ENCODE measurements around the gene RORB. TPM values are rescaled to one million over a fixed set of nuclear protein-coding genes. Genes with fewer than 3 reads are reported as not detected.
"Not testable (repeated sequence)": the region's sequence is repeated elsewhere in the genome, so short reads cannot be mapped to it uniquely, and the experiment has no call there.

RORB gene
- total RNA-seq, 1 donor: under 0.01 TPM

GRCh38 chr9:74512416-74512815, 15.3 kb downstream of the RORB start:
- DNase-seq (ENCODE audit: low read depth in 2 of 3, low spot score in 2 of 3): no peak

GRCh38 chr9:74513221-74513620, 16.1 kb downstream of the RORB start:
- DNase-seq (ENCODE audit: low read depth in 2 of 3, low spot score in 2 of 3): no peak

- no peak for DNase-seq (ENCODE audit: low read depth in 2 of 3, low spot score in 2 of 3)
Observed at GRCh38 chr9:74517188-74517587, 20.1 kb downstream of the RORB start.

DNA sequence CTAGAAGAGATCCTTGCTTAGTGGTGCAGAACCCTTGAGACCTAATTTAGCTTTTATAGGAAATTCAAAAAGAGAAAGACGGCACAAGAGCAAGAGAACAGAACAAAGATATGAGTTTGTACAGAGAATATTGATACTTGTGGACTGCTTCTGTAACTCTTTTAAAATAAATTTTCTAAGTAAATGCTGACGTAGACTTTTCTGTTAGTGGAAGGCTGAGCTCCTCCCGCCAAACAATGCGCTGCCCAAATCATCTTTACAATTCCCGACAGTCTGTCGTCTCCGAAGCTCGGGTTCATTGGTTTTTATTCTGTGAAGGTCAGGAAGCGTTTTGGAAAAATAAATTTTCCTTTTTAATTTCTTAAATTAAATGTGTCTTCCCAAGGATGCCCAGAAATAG, 22.3 kb downstream of the RORB start:
- DNase-seq (ENCODE audit: low read depth in 2 of 3, low spot score in 2 of 3): no peak

GRCh38 chr9:74521009-74521408, 23.9 kb downstream of the RORB start:
- DNase-seq (ENCODE audit: low read depth in 2 of 3, low spot score in 2 of 3): no peak

DNA sequence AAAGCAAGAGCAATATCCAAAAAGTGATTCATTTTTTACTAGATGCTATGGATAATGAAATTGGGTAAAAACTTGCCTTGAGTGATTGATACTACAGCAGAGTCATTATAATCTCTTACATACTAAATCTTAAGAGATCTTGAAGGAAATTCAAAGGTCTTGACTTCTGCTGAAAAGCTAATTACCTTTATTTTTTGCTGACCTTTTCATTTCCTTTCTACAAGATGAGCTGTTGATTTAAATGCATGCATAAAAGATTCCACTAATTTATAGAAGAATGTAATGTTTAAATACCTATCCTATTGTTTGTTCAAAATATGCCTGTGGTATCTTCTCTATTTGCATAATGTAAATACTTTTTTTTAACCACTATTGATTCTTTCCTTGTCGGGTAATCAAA, 27.2 kb downstream of the RORB start:
- DNase-seq (ENCODE audit: low read depth in 2 of 3, low spot score in 2 of 3): no peak

DNA sequence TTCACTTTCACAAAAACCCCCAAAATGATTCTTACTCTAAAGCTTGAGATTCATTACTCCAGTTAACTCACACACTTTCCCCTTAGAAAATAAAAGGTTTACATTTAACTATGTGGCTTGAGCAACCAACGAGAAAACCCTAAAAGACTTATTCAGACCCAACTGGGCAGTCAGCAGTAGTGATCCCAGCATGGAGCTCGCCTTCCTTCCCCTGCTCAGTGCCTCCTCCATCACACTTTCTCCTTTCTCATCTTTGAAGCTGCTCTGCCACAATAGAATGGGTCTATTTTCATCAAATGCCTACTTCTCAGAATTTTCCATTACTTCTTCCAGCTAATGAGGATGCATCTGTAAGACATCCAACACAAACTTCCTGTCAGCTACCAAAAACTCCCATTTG, 29.1 kb downstream of the RORB start:
- DNase-seq (ENCODE audit: low read depth in 2 of 3, low spot score in 2 of 3): no peak

DNA sequence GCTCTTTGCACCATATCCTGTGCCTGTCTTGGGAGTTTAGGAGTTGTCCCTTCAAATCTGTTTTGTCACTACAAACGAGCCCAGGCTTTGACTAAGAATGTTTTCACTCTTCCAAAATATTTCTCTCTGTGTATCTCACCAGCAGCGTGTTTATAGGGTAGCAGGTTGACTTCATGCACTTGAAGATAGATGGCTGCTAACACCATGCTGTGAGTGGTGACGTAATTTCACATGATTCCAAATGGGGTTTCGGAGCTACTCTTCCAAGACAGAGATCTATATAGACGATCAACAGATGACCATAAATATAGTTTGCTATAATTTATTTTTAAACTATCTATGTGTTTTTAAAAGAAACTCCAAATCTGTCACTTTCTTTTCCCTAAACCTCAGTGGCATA, 30.6 kb downstream of the RORB start:
- no peak for DNase-seq (ENCODE audit: low read depth in 2 of 3, low spot score in 2 of 3)

DNA sequence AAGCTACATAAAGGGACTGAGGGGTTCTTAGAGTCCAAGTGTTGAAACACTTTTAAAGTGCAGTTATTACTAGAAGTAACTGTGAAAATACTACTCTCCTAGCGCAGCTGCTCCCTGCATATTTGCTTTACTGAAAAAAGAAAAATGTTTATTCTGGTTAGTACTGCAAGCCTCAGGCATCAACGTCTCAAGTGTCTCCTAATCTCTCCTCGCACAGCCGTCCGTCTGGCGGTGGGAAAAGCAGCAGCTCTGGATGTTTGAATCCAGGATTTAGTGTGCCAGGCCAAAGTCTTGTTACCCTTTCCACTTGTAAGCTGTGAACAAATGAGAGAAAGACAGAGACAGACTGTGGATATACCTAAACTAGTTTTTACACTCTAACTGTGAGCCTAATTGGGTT, 31.1 kb downstream of the RORB start:
- no peak for DNase-seq (ENCODE audit: low read depth in 2 of 3, low spot score in 2 of 3)

DNA sequence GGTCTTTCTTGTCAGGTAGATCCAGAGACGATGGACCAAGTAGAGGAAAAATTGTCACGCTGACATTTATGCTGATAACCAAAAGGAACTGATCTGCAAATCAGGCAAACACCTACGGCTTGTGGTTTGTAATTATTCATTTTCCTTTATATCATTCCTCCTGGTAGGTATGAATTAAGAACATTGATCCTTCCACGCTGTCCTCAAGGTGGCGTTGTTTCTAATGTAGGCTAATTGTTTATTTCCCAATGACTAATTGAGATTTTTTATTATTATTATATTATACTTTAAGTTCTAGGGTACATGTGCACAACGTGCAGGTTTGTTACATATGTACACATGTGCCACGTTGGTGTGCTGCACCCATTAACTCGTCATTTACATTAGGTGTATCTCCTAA, 33.3 kb downstream of the RORB start:
- not testable (repeated sequence) for DNase-seq (ENCODE audit: low read depth in 2 of 3, low spot score in 2 of 3)

DNA sequence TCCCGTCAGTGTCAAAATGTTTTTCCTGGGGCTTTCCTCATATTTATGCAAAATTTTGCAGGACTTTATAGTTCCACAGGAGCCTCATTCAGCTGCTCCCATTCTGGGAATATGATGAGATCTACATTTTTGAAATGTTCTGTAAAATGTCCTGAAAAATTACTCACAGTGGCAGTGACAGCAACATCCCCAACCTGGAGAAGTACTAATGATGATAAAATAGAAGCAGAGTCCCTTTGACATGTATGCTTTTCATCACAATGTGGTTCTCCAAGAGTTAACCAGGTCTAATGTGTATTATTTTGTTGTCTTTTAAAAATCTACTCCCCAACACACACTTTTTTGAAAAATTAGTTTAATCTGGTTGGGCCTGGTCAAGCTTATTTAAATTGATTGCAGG, 36.1 kb downstream of the RORB start:
- DNase-seq (ENCODE audit: low read depth in 2 of 3, low spot score in 2 of 3): no peak

- DNase-seq (ENCODE audit: low read depth in 2 of 3, low spot score in 2 of 3): no peak
Observed at GRCh38 chr9:74534841-74535240, 37.7 kb downstream of the RORB start.

- DNase-seq (ENCODE audit: low read depth in 2 of 3, low spot score in 2 of 3): no peak
Observed at GRCh38 chr9:74543145-74543544, 46.0 kb downstream of the RORB start.

DNA sequence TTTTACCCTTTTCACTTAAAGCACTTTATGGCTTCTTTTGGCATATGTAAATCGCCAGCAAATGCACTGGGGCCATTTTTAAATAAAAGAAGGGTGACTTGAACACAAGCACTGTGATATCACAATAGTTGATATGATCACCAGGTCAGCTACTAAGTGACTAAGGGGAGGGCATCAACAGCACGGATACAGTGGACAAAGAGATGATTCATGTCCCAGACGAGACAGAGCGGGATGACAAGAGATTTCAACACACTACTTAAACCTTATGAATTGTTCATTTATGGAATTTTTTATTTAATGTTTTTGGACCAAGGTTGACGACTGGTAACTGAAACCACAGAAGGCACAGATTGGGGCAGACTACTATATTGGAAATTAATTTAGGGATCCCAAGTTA, 54.1 kb downstream of the RORB start:
- DNase-seq (ENCODE audit: low read depth in 2 of 3, low spot score in 2 of 3): no peak

DNA sequence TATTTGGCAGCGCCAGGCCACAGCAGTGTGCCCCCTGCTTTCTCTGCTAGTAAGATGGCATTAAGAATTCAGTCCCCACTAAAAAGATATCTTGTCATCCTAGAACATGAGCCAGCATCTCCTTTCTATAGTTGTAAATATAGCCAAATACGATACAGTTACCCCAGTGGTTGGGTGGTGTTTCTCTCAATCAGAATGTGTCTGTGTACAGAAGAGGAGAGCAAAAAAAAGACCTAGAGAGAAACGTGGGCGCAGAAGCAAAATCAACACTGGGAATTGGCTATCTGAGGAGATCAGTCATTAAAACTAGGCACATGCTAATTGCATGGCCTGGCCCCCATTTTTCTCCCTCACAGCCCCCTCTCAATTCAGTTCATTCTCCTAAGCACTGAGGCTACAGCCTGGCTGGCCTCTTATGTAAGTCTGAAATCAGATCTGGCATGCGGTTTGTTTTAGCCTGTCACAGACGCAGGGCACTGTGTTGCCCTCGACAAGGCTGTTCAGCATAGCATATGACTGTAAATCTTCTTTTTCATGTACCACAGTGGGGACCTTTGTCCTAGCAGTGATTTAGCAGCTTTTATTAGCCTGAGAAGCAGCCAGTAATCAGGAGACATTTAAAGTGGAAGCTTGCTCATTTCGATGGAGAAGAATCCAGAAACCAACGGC, 57.8 kb downstream of the RORB start:
- DNase-seq (ENCODE audit: low read depth in 2 of 3, low spot score in 2 of 3): no peak

- DNase-seq (ENCODE audit: low read depth in 2 of 3, low spot score in 2 of 3): no peak
Observed at GRCh38 chr9:74555565-74555964, 58.4 kb downstream of the RORB start.

DNA sequence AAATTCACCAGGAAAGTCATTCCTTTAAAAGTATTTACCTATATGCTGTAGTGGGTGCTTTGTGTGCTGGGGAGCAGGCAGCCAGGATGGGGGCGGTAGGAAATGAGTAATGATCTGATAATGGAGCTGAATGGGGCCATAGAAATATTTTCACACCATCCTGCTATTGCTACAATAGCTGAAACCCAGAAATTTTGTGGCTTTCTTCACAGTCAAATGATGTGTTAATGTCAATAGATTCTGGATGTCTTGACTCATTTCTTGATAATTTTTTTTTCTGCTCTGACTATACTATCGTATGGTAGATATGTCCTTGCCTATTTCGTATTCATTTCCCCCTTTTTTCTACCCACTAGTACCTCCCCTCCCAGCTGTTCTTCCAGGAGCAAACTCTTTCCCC, 59.5 kb downstream of the RORB start:
- DNase-seq (ENCODE audit: low read depth in 2 of 3, low spot score in 2 of 3): no peak

GRCh38 chr9:74557571-74557970, 60.4 kb downstream of the RORB start:
- DNase-seq (ENCODE audit: low read depth in 2 of 3, low spot score in 2 of 3): peak in 1 of 3 donors; percentile 2

- DNase-seq (ENCODE audit: low read depth in 2 of 3, low spot score in 2 of 3): no peak
Observed at GRCh38 chr9:74562611-74563010, 65.5 kb downstream of the RORB start.

- peak in 2 of 3 donors; percentile 13 to 51 for DNase-seq (ENCODE audit: low read depth in 2 of 3, low spot score in 2 of 3)
Observed at GRCh38 chr9:74570879-74571512, 73.9 kb downstream of the RORB start.

GRCh38 chr9:74573640-74574191, 76.6 kb downstream of the RORB start:
- no peak for DNase-seq (ENCODE audit: low read depth in 2 of 3, low spot score in 2 of 3)

DNA sequence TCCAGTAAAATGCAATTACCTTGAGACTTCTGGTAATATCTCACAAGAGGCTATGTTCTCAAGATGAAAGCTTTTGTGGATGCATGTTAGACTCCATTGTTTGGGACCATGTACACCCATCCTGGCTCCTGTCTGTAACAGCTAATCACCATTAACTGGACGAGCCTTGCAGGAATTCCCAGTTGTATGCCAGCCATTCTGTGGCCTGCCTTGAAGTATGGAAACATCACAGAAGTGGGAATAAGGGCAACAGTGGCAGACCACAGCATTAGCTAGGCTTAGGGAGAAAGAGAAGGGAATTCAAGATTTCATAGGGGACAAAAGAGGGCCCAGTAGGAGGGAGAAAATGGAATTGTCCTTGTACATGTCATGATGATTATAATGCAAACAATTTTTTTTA, 79.0 kb downstream of the RORB start:
- no peak for DNase-seq (ENCODE audit: low read depth in 2 of 3, low spot score in 2 of 3)

All from hematopoietic multipotent progenitor cell (in vitro differentiated cells).